Adrenal gland (tissue), 5 donors: ENCODE data around the gene CADM1.

ENCODE experiments used
- CTCF ChIP-seq, 6 experiments: fragments of 450-650 bp in 4 of 6; fragments of 200-600 bp in 2 of 6; sonication (generic) in 1 of 6; IDR thresholded peaks; 1 replicate in 5 of 6; 2 replicates in 1 of 6; pipeline versions ENCODE4 v1.5.1 to v1.8.0; 2016 to 2021; ENCODE audit warnings: antibody characterized with exemption in 6 of 6, mild to moderate bottlenecking in 2 of 6, moderate library complexity in 1 of 6
- POLR2A ChIP-seq, 2 donors: fragments of 450-650 bp; IDR thresholded peaks; one replicate each; pipeline ENCODE4 v1.6.1; 2017; ENCODE audit warnings: antibody characterized with exemption in 2 of 2, mild to moderate bottlenecking in 2 of 2, moderate library complexity in 1 of 2
- donor health status: DM: no; HTN: no; CAD: no.

DNA sequence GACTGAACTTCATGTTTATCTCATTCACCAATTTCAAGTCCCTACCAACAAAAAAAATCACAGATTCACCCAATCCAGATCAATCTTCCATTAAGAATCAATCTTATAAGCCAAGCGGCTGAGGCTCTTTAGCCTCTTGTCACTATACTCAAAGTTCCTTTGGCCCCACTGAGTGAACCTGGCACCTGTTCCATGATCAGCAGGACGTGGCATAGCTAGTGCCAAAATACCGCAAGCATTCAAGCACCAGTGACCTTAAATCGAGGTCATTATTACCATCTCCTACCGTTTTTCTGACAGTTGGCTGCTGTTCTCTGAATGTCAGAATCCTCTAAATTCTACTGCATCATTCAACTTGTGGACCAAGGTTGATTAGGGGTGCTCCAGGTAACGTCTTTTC lies 141.2 kb downstream of the CADM1 start:
- no peak for TF ChIP-seq CTCF (IDR thresholded peaks at IDR 0.05)
- TF ChIP-seq POLR2A (IDR thresholded peaks at IDR 0.05): no peak
